Epithelial cell of esophagus (primary cell): Measurements from ENCODE around the gene ACSL1.

Experiments
- DNase-seq: peaks from one replicate; pipeline ENCODE4 v3.0.0; 2010; ENCODE audit warnings: low read depth
- H3K4me3 ChIP-seq: 2 replicates; pipeline ENCODE4 v1.5.1; 2011; ENCODE audit warnings: mild to moderate bottlenecking, low read length, control low read depth
- CTCF ChIP-seq: IDR thresholded peaks from 2 replicates; pipeline ENCODE4 v1.5.1; 2011; ENCODE audit warnings: low read depth, mild to moderate bottlenecking, low read length, control low read depth, inconsistent platforms; ENCODE audit not compliant: insufficient read depth; ENCODE audit errors: missing control alignments

Gene ACSL1

GRCh38 chr4:184712322-184712721 lies 113.4 kb downstream of the ACSL1 start:
- H3K4me3 ChIP-seq = no peak overlapping the region
- no peak for TF ChIP-seq CTCF
- no peak for DNase-seq

GRCh38 chr4:184706453-184706852 lies 119.3 kb downstream of the ACSL1 start:
- TF ChIP-seq CTCF = no peak
- H3K4me3 ChIP-seq = no peak overlapping the region
- DNase-seq = no peak

GRCh38 chr4:184705692-184706091 lies 120.1 kb downstream of the ACSL1 start:
- no peak for TF ChIP-seq CTCF
- H3K4me3 ChIP-seq = no peak overlapping the region
- no peak for DNase-seq
